HepG2 (cell line): Measurements from ENCODE around the gene EI24. TPM values are rescaled to one million over a fixed set of nuclear protein-coding genes. Genes with fewer than 3 reads are reported as not detected.

ENCODE experiments used
- BCLAF1 ChIP-seq: fragments of 450-650 bp; IDR thresholded peaks from 2 replicates; pipeline ENCODE4 v1.6.1; 2017; ENCODE audit warnings: mild to moderate bottlenecking
- CEBPZ ChIP-seq: IDR thresholded peaks from 2 replicates; pipeline ENCODE4 v1.6.1; 2012; ENCODE audit warnings: low read length, improper control_type of control experiment
- CSRNP2 ChIP-seq: sonication (generic); formaldehyde crosslinking; conservative IDR thresholded peaks from 2 replicates; pipeline ENCODE4 v1.8.0; 2022; ENCODE audit warnings: low read depth, missing genetic modification reagents
- FOXO4 ChIP-seq: sonication (generic); formaldehyde crosslinking; conservative IDR thresholded peaks from 2 replicates; pipeline ENCODE4 v1.8.1; 2023; ENCODE audit warnings: missing genetic modification reagents
- KLF15 ChIP-seq: sonication (generic); formaldehyde crosslinking; IDR thresholded peaks from 2 replicates; pipeline ENCODE4 v1.8.1; 2023; ENCODE audit warnings: borderline replicate concordance, mild to moderate bottlenecking, inconsistent platforms, missing genetic modification reagents, mixed read lengths
- RAD51 ChIP-seq: fragments of 450-650 bp; IDR thresholded peaks from 2 replicates; pipeline ENCODE4 v1.6.1; 2016; ENCODE audit warnings: borderline replicate concordance
- SYNCRIP ChIP-seq: fragments of 200-400 bp; formaldehyde crosslinking; IDR thresholded peaks from 2 replicates; pipeline ENCODE4 v1.6.1; 2018; ENCODE audit warnings: mild to moderate bottlenecking, low read depth, low read length; ENCODE audit not compliant: insufficient read depth
- ZFP36L2 ChIP-seq: sonication (generic); formaldehyde crosslinking; IDR thresholded peaks from 2 replicates; pipeline ENCODE4 v1.4.0; 2020; ENCODE audit warnings: missing genetic modification reagents
- ZMAT3 ChIP-seq: sonication (generic); formaldehyde crosslinking; conservative IDR thresholded peaks from 2 replicates; pipeline ENCODE4 v1.7.0; 2021; ENCODE audit warnings: missing genetic modification reagents
- ZMAT5 ChIP-seq: sonication (generic); formaldehyde crosslinking; IDR thresholded peaks from 2 replicates; pipeline ENCODE4 v1.5.0; 2020; ENCODE audit warnings: mild to moderate bottlenecking, low read depth, missing genetic modification reagents, borderline replicate concordance
- ZNF136 ChIP-seq: sonication (generic); formaldehyde crosslinking; IDR thresholded peaks from 2 replicates; pipeline ENCODE4 v1.8.1; 2022; ENCODE audit warnings: low read depth, mild to moderate bottlenecking, moderate library complexity, missing genetic modification reagents
- ZNF414 ChIP-seq: sonication (generic); formaldehyde crosslinking; IDR thresholded peaks from 2 replicates; pipeline ENCODE4 v1.5.0; 2020; ENCODE audit warnings: missing genetic modification reagents
- ZNF484 ChIP-seq: sonication (generic); formaldehyde crosslinking; IDR thresholded peaks from 2 replicates; pipeline ENCODE4 v1.5.1; 2020; ENCODE audit warnings: mild to moderate bottlenecking, low read depth, missing genetic modification reagents, borderline replicate concordance
- ZNF761 ChIP-seq: sonication (generic); formaldehyde crosslinking; conservative IDR thresholded peaks from 2 replicates; pipeline ENCODE4 v1.4.0; 2020; ENCODE audit warnings: mild to moderate bottlenecking, missing genetic modification reagents
- ZNF841 ChIP-seq: sonication (generic); formaldehyde crosslinking; IDR thresholded peaks from 2 replicates; pipeline ENCODE4 v1.8.1; 2023; ENCODE audit warnings: missing genetic modification reagents, borderline replicate concordance
- polyA plus RNA-seq, 8 experiments: library from polyadenylated mRNA; depleted of rRNA in 3 of 8; stranded (reverse) in 7 of 8; unstranded in 1 of 8; fragments of >200 nt; fragmentation: Illumina TruSeq in 4 of 8; extraction: Trizol in 4 of 8; gene quantifications; 2 replicates each; pipeline versions ENCODE4 v1.2.1 to v1.2.3, GENCODE V29; 2011 to 2016; ENCODE audit warnings: low read depth in 4 of 8, missing spikeins in 1 of 8, mixed read lengths in 1 of 8; ENCODE audit not compliant: insufficient read depth in 1 of 8
- total RNA-seq, 5 experiments: library from RNA; depleted of rRNA; stranded (reverse); fragments of >200 nt; fragmentation: Illumina TruSeq; extraction: Trizol; gene quantifications; 2 replicates each; pipeline ENCODE4 v1.2.3, GENCODE V29; 2016; ENCODE audit warnings: low read depth in 1 of 5

Gene EI24
- total and polyA plus RNA-seq, 2 of the 13 experiments (the other 11 are each of a cell fraction or from before 2014, with no cell fraction given), result 84.7 to 126 TPM

- no peak for TF ChIP-seq ZMAT5 (CRISPR knock-in tag)
- TF ChIP-seq ZNF414 (CRISPR knock-in tag), result peak; percentile 92
- peak; percentile 84; the same call in 1 of the 2 replicates for TF ChIP-seq ZNF841
- TF ChIP-seq CSRNP2 (CRISPR knock-in tag), result no peak; the same call in 1 of the 2 replicates
- TF ChIP-seq CEBPZ, result no peak
- TF ChIP-seq KLF15 (CRISPR knock-in tag), result 0 out of 2 replicates have a peak, but pooled peaks have one; percentile 55
- TF ChIP-seq ZMAT3, result peak; percentile 94; the same call in 1 of the 2 replicates
- TF ChIP-seq ZNF761 (CRISPR knock-in tag), result peak; percentile 96
- no peak; the same call in 1 of the 2 replicates for TF ChIP-seq ZFP36L2
- TF ChIP-seq BCLAF1, result no peak
- no peak for TF ChIP-seq RAD51
- TF ChIP-seq FOXO4 (CRISPR knock-in tag), result no peak
- TF ChIP-seq SYNCRIP, result no peak
- TF ChIP-seq ZNF484, result no peak
- TF ChIP-seq ZNF136, result peak; percentile 77; the same call in 1 of the 2 replicates
These were observed 56.5 kb downstream of the EI24 start (continued) for GRCh38 chr11:125625630-125626287.
